Muscle layer of colon (tissue), 2 donors: Measurements from ENCODE around the gene TFPT.
A peak's percentile ranks its signal among the peaks of the same experiment; 100 is the strongest.

Experiments used
- H3K27ac ChIP-seq: one replicate; pipeline ENCODE4 v1.7.0; 2013; ENCODE audit warnings: low read depth, mild to moderate bottlenecking, low read length, moderate library complexity
- H3K27me3 ChIP-seq, 2 donors: one replicate each; pipeline ENCODE4 v1.7.0; 2013; ENCODE audit warnings: low read length in 2 of 2, mild to moderate bottlenecking in 2 of 2; ENCODE audit not compliant: insufficient read depth in 2 of 2, control insufficient read depth in 1 of 2
- H3K36me3 ChIP-seq: one replicate; pipeline ENCODE4 v1.7.0; 2013; ENCODE audit warnings: mild to moderate bottlenecking, low read length; ENCODE audit not compliant: insufficient read depth
- H3K4me1 ChIP-seq: one replicate; pipeline ENCODE4 v1.7.0; 2013; ENCODE audit warnings: mild to moderate bottlenecking, low read length; ENCODE audit not compliant: insufficient read depth
- H3K4me3 ChIP-seq, 2 donors: one replicate each; pipeline ENCODE4 v1.7.0; 2013; ENCODE audit warnings: low read length in 2 of 2, low read depth in 1 of 2, mild to moderate bottlenecking in 1 of 2, moderate library complexity in 1 of 2
- H3K9ac ChIP-seq: one replicate; pipeline ENCODE4 v1.7.0; 2013; ENCODE audit warnings: low read length
- H3K9me3 ChIP-seq: one replicate; pipeline ENCODE4 v1.7.0; 2013; ENCODE audit warnings: mild to moderate bottlenecking, low read length
- donor health status: abdominal sarcoma.
- donor health status: Adenocarcinoma of cecum.

TFPT gene

DNA sequence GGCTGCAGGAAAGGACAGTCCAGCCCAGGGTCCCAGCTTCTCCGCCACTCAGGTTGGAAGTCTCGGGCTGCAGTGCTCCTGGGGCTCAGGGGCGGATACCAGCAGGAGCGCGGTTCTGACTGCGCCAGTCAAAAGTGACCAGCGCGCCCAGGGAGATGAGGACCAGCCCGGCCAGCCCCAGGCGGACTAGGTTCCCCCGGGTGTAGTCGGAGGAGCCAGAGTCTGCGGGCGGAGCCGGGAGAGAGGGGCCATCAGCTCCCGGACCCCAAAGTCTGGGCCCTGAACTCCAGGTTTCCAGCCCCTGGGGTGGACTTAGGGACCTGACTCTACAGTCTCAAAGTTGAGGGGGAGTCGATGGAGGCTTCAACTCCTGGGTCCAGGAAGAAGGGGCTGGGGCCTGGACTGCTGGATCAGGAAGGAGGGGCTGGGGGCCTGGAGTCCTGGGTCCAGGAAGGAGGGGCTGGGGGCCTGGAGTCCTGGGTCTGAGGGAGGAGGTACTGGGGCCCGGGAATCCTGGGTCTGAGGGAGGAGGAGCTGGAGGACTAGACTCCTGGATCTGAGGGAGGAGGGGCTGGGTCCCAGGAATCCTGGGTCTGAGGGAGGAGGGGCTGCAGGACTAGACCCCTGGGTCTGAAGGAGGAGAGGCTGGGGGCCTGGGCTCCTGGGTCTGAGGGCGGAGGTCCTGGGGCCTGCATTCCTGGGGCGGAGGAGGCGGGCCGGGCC lies 20.2 kb downstream of the TFPT start:
- Histone ChIP-seq H3K9ac (no peak overlapping the region), H3K9me3 (no peaks in the 10 kb centered on the region), H3K27me3 (peaks cover 0 to 23% of the 10 kb centered on the region in 2 donors), H3K4me1 (no peaks in the 10 kb centered on the region), H3K4me3 (peak overlapping the region; percentile 11 to 45), H3K27ac (no peak overlapping the region), H3K36me3 (no peaks in the 10 kb centered on the region)

GRCh38 chr19:54094426-54095000 lies 20.9 kb downstream of the TFPT start:
- H3K9ac ChIP-seq = no peak overlapping the region
- H3K36me3 ChIP-seq = no peaks in the 10 kb centered on the region
- peaks cover 0 to 23% of the 10 kb centered on the region in 2 donors for H3K27me3 ChIP-seq
- H3K4me1 ChIP-seq = no peaks in the 10 kb centered on the region
- H3K9me3 ChIP-seq = no peaks in the 10 kb centered on the region
- H3K27ac ChIP-seq = no peak overlapping the region
- H3K4me3 ChIP-seq = no peak overlapping the region

- Histone ChIP-seq H3K9me3 (peaks cover 6% of the 10 kb centered on the region), H3K4me3 (no peak overlapping the region), H3K27me3 (no peaks in the 10 kb centered on the region), H3K4me1 (no peaks in the 10 kb centered on the region), H3K36me3 (no peaks in the 10 kb centered on the region), H3K27ac (no peak overlapping the region), H3K9ac (no peak overlapping the region)
Observed at GRCh38 chr19:54084410-54084809, 31.0 kb downstream of the TFPT start.

- Histone ChIP-seq H3K4me1 (no peaks in the 10 kb centered on the region), H3K36me3 (no peaks in the 10 kb centered on the region), H3K27me3 (no peaks in the 10 kb centered on the region), H3K27ac (no peak within 1 kb of the TSS), H3K9me3 (peaks cover 6% of the 10 kb centered on the region), H3K4me3 (no peak within 1 kb of the TSS), H3K9ac (no peak within 1 kb of the TSS)
Observed at GRCh38 chr19:54081032-54081431, 34.4 kb downstream of the TFPT start, which contains the start of gene TARM1. TARM1 (minus strand) TSS chr19:54081365; CDS start chr19:54081340, 25 bp downstream.

GRCh38 chr19:54077334-54077733 lies 38.1 kb downstream of the TFPT start:
- Histone ChIP-seq H3K9me3 (peaks cover 6% of the 10 kb centered on the region), H3K27ac (no peak overlapping the region), H3K4me1 (no peaks in the 10 kb centered on the region), H3K4me3 (no peak overlapping the region), H3K9ac (no peak overlapping the region), H3K36me3 (no peaks in the 10 kb centered on the region), H3K27me3 (no peaks in the 10 kb centered on the region)

DNA sequence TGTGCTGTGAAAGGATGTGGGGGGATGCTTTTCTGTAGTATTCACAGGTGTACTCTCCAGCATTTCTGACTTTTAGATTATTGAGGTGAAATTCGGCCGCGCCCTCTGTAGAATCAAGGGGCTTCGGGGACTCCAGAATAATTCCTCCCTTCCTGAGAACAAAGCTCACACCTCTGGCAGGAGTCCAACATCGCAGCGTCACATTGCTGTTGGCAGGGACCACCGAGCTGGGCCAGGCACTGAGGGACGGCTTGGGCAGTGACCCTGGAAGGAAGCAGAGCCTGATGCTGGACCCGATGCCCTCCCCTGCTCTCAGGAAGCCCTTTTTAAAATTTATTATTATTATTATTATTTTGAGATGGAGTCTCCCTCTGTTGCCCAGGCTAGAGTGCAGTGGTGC lies 40.6 kb downstream of the TFPT start:
- Histone ChIP-seq H3K36me3 (no peaks in the 10 kb centered on the region), H3K4me3 (no peak overlapping the region), H3K4me1 (no peaks in the 10 kb centered on the region), H3K27ac (no peak overlapping the region), H3K9ac (no peak overlapping the region), H3K9me3 (no peaks in the 10 kb centered on the region), H3K27me3 (no peaks in the 10 kb centered on the region)

GRCh38 chr19:54073829-54074228 lies 41.6 kb downstream of the TFPT start:
- no peaks in the 10 kb centered on the region for H3K4me1 ChIP-seq
- H3K9ac ChIP-seq = no peak overlapping the region
- no peak overlapping the region for H3K4me3 ChIP-seq
- no peak overlapping the region for H3K27ac ChIP-seq
- H3K36me3 ChIP-seq = no peaks in the 10 kb centered on the region
- no peaks in the 10 kb centered on the region for H3K27me3 ChIP-seq
- H3K9me3 ChIP-seq = no peaks in the 10 kb centered on the region

- no peak overlapping the region for H3K27ac ChIP-seq
Observed at GRCh38 chr19:54069470-54069869, 46.0 kb downstream of the TFPT start.

GRCh38 chr19:54063350-54064116 lies 51.9 kb downstream of the TFPT start, which contains the start of gene VSTM1:
VSTM1 (minus strand) TSS chr19:54063897; CDS start chr19:54063777, 120 bp downstream.
- Histone ChIP-seq H3K27me3 (no peaks in the 10 kb centered on the region), H3K4me3 (no peak within 1 kb of the TSS), H3K27ac (no peak within 1 kb of the TSS), H3K9ac (no peak within 1 kb of the TSS), H3K36me3 (no peaks in the 10 kb centered on the region), H3K9me3 (no peaks in the 10 kb centered on the region), H3K4me1 (no peaks in the 10 kb centered on the region)

More at GRCh38 chr19:54069470-54069869, 46.0 kb downstream of the TFPT start:
- no peak overlapping the region for H3K9ac ChIP-seq
- no peaks in the 10 kb centered on the region for H3K36me3 ChIP-seq
- H3K27me3 ChIP-seq = no peaks in the 10 kb centered on the region
- no peaks in the 10 kb centered on the region for H3K9me3 ChIP-seq
- no peak overlapping the region for H3K4me3 ChIP-seq
- H3K4me1 ChIP-seq = no peaks in the 10 kb centered on the region

- Histone ChIP-seq H3K4me3 (no peak overlapping the region), H3K27me3 (no peaks in the 10 kb centered on the region), H3K9me3 (no peaks in the 10 kb centered on the region), H3K4me1 (no peaks in the 10 kb centered on the region), H3K9ac (no peak overlapping the region), H3K36me3 (no peaks in the 10 kb centered on the region), H3K27ac (no peak overlapping the region)
Observed at GRCh38 chr19:54062643-54063042, 52.8 kb downstream of the TFPT start.
